Diencephalon (tissue), 1 donor: ENCODE measurements around the gene ELOVL7. TPM values are rescaled to one million over a fixed set of nuclear protein-coding genes. Genes with fewer than 3 reads are reported as not detected.

Experiments
- total RNA-seq: library from RNA; depleted of rRNA; stranded (reverse); fragments of >200 nt; gene quantifications from one replicate; pipeline ENCODE4 v1.2.3, GENCODE V29; 2014

The ELOVL7 gene
- 6.9 TPM for total RNA-seq

DNA sequence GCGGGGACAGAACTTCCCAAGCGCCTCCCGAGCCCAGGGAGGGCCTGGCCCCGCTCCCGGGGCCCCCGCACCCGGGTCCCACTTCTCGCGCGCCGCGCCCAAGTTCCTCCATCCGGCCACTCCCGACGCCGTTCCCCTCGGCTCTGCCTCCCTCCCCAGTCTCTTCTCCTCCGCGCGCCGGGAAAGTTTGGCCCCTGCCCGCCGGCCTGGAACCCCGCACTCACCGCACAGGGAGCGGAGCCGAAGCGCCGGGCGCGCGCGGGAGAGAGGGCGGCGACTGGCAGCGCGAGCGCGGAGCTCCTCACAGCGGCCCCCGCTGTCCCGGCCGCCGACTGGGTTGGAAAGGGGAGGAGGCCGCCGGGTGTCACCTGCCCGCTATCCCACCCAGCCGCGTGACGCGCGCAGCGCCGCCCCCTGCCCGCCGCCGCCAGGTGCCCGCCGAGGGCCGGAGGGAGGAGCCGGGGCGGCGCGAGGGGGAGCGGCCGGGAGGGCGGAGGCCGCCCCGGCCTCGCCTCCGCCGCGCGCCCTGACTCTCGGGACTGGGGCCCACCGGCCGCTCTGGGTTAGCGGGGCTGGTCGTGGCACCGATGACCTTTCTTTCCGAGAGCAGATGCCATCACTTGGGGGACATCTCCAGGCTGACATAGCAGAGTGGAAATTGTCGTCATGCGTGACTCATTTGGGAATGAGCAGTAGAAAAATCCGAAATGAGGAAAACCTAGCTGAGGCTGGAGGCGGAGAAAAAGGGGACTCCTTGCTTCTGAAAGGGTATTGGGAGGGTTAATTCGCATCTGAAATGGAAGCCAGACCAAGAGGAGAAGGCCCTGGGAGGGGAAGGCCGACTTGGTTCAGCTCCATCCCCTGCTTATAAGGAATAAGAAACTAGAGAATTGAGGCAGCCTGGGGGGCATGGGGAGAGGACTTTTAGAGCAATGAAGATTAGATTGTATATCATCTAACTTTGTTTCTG, at the start of gene ELOVL7:
Gene ELOVL7, minus strand, starts transcription at position 334 of the 970 bp plus-strand sequence. CDS start 56,872 bp downstream, outside the sequence.

Other genes starting within 250 kb of the ELOVL7 start
- 8.1 TPM for gene DEPDC1B, start 144.1 kb downstream of the ELOVL7 start, total RNA-seq
- 31.6 TPM for gene ERCC8, start 100.8 kb upstream of the ELOVL7 start, total RNA-seq
- 22.8 TPM for gene NDUFAF2, start 100.9 kb upstream of the ELOVL7 start, total RNA-seq